GM18909 (cell line): ENCODE measurements around the gene APBB1.

ENCODE experiments used
- ATAC-seq: cut with Tn5 transposase; IDR thresholded peaks from one replicate; pipeline ENCODE4 v1.9.1; 2021; ENCODE audit warnings: mild to moderate bottlenecking; ENCODE audit not compliant: unreplicated experiment, poor library complexity

Gene APBB1

GRCh38 chr11:6419009-6419631 is at the start of gene APBB1:
APBB1 (minus strand) TSS chr11:6419094; CDS start chr11:6411347, 7,747 bp downstream.
- peak; percentile 44 for ATAC-seq

GRCh38 chr11:6459099-6459450 is 40.2 kb upstream of the APBB1 start:
- no peak for ATAC-seq

GRCh38 chr11:6458352-6459098 is 39.6 kb upstream of the APBB1 start:
- ATAC-seq: no peak

- ATAC-seq: no peak
Observed at GRCh38 chr11:6457581-6458320, 38.9 kb upstream of the APBB1 start.

GRCh38 chr11:6456361-6457073 is 37.6 kb upstream of the APBB1 start:
- ATAC-seq: no peak

GRCh38 chr11:6455070-6455469 is 36.2 kb upstream of the APBB1 start:
- ATAC-seq: no peak

GRCh38 chr11:6453152-6453551 is 34.3 kb upstream of the APBB1 start:
- no peak for ATAC-seq

GRCh38 chr11:6452219-6452618 is 33.3 kb upstream of the APBB1 start:
- no peak for ATAC-seq

GRCh38 chr11:6448574-6448973 is 29.7 kb upstream of the APBB1 start:
- ATAC-seq: no peak

- ATAC-seq: peak; percentile 83
Observed at GRCh38 chr11:6443269-6444003, 24.5 kb upstream of the APBB1 start.

- ATAC-seq: no peak
Observed at GRCh38 chr11:6442441-6442840, 23.5 kb upstream of the APBB1 start.

GRCh38 chr11:6440906-6441358 is 22.0 kb upstream of the APBB1 start, which contains the start of gene HPX:
HPX (minus strand) TSS chr11:6440987; CDS start chr11:6440963, 24 bp downstream.
- no peak for ATAC-seq

- ATAC-seq: no peak
Observed at GRCh38 chr11:6438979-6439571, 20.2 kb upstream of the APBB1 start.

- no peak for ATAC-seq
Observed at GRCh38 chr11:6437993-6438392, 19.1 kb upstream of the APBB1 start.

GRCh38 chr11:6437423-6437822 is 18.5 kb upstream of the APBB1 start:
- ATAC-seq: no peak

- peak; percentile 45 for ATAC-seq
Observed at GRCh38 chr11:6433998-6434660, 15.2 kb upstream of the APBB1 start.

- no peak for ATAC-seq
Observed at GRCh38 chr11:6431861-6432260, 13.0 kb upstream of the APBB1 start.

- ATAC-seq: no peak
Observed at GRCh38 chr11:6427516-6427915, 8.6 kb upstream of the APBB1 start.

- no peak for ATAC-seq
Observed at GRCh38 chr11:6420677-6421076, 1.8 kb upstream of the APBB1 start.
